BE2C (cell line): Measurements from ENCODE around the gene THSD4.
A peak's percentile ranks its signal among the peaks of the same experiment; 100 is the strongest.

ENCODE experiments used
- DNase-seq: peaks from one replicate; pipeline ENCODE4 v3.0.0-alpha.2; 2020
- H3K27me3 ChIP-seq: fragments of 250-450 bp; sonication (Bioruptor Pico); 2 replicates; pipeline ENCODE4 v1.5.1; 2020; ENCODE audit warnings: mild to moderate bottlenecking
- H3K36me3 ChIP-seq: fragments of 250-450 bp; sonication (Bioruptor Pico); 2 replicates; pipeline ENCODE4 v1.5.1; 2020; ENCODE audit warnings: mild to moderate bottlenecking
- H3K4me1 ChIP-seq: fragments of 250-450 bp; sonication (Bioruptor Pico); 2 replicates; pipeline ENCODE4 v1.5.1; 2020
- H3K4me3 ChIP-seq: 2 replicates; pipeline ENCODE4 v1.5.1; 2011; ENCODE audit warnings: low read depth, low read length
- H3K9me3 ChIP-seq: fragments of 250-450 bp; sonication (Bioruptor Pico); 2 replicates; pipeline ENCODE4 v1.5.1; 2020
- CTCF ChIP-seq: IDR thresholded peaks from 2 replicates; pipeline ENCODE4 v1.5.1; 2012; ENCODE audit warnings: mild to moderate bottlenecking, low read depth, low read length

The THSD4 gene

GRCh38 chr15:71781179-71781964 lies 666.1 kb downstream of the THSD4 start:
- H3K27me3 ChIP-seq: no peaks in the 10 kb centered on the region
- TF ChIP-seq CTCF: no peak
- no peaks in the 10 kb centered on the region for H3K9me3 ChIP-seq
- H3K4me3 ChIP-seq: no peak overlapping the region
- DNase-seq: no peak
- no peaks in the 10 kb centered on the region for H3K36me3 ChIP-seq
- no peaks in the 10 kb centered on the region for H3K4me1 ChIP-seq

GRCh38 chr15:71781965-71782265 lies 666.6 kb downstream of the THSD4 start:
- H3K4me3 ChIP-seq: no peak overlapping the region
- H3K9me3 ChIP-seq: no peaks in the 10 kb centered on the region
- TF ChIP-seq CTCF: no peak
- no peak for DNase-seq
- no peaks in the 10 kb centered on the region for H3K36me3 ChIP-seq
- no peaks in the 10 kb centered on the region for H3K4me1 ChIP-seq
- no peaks in the 10 kb centered on the region for H3K27me3 ChIP-seq

- no peak for DNase-seq
- Histone ChIP-seq H3K9me3 (no peaks in the 10 kb centered on the region), H3K4me1 (no peaks in the 10 kb centered on the region), H3K4me3 (no peak overlapping the region), H3K27me3 (no peaks in the 10 kb centered on the region), H3K36me3 (no peaks in the 10 kb centered on the region)
- TF ChIP-seq CTCF: no peak
Measured at GRCh38 chr15:71782422-71783165, 667.3 kb downstream of the THSD4 start.

GRCh38 chr15:71784719-71785118 lies 669.4 kb downstream of the THSD4 start:
- peak; percentile 68 for TF ChIP-seq CTCF
- no peaks in the 10 kb centered on the region; the same call in 1 of the 2 replicates for H3K27me3 ChIP-seq
- DNase-seq: peak; percentile 64
- H3K9me3 ChIP-seq: no peaks in the 10 kb centered on the region
- H3K4me1 ChIP-seq: no peaks in the 10 kb centered on the region
- H3K4me3 ChIP-seq: no peak overlapping the region
- H3K36me3 ChIP-seq: no peaks in the 10 kb centered on the region

GRCh38 chr15:71785996-71786395 lies 670.7 kb downstream of the THSD4 start:
- H3K9me3 ChIP-seq: no peaks in the 10 kb centered on the region

More at GRCh38 chr15:71785996-71786395, 670.7 kb downstream of the THSD4 start:
- H3K4me3 ChIP-seq: no peak overlapping the region
- no peak for DNase-seq
- H3K36me3 ChIP-seq: no peaks in the 10 kb centered on the region
- TF ChIP-seq CTCF: no peak
- H3K27me3 ChIP-seq: no peaks in the 10 kb centered on the region; the same call in 1 of the 2 replicates
- H3K4me1 ChIP-seq: no peaks in the 10 kb centered on the region
